Body of pancreas (tissue), 4 donors: ENCODE data around the gene TCF12.

ENCODE experiments used
- CTCF ChIP-seq, 7 experiments: fragments of 450-650 bp in 4 of 7; fragments of 200-600 bp in 3 of 7; sonication (generic) in 3 of 7; IDR thresholded peaks; one replicate each; pipeline ENCODE4 v1.5.1; 2016 to 2019; ENCODE audit warnings: antibody characterized with exemption in 7 of 7
- POLR2A ChIP-seq, 3 donors: fragments of 450-650 bp; IDR thresholded peaks; one replicate each; pipeline ENCODE4 v1.6.1; 2016; ENCODE audit warnings: antibody characterized with exemption in 3 of 3, mild to moderate bottlenecking in 2 of 3

GRCh38 chr15:57332326-57332725 is 413.9 kb downstream of the TCF12 start:
- TF ChIP-seq CTCF (IDR thresholded peaks at IDR 0.05) = no peak
- no peak for TF ChIP-seq POLR2A (IDR thresholded peaks at IDR 0.05)
